ENCODE data around the gene FAM184B.

FAM184B gene

DNA sequence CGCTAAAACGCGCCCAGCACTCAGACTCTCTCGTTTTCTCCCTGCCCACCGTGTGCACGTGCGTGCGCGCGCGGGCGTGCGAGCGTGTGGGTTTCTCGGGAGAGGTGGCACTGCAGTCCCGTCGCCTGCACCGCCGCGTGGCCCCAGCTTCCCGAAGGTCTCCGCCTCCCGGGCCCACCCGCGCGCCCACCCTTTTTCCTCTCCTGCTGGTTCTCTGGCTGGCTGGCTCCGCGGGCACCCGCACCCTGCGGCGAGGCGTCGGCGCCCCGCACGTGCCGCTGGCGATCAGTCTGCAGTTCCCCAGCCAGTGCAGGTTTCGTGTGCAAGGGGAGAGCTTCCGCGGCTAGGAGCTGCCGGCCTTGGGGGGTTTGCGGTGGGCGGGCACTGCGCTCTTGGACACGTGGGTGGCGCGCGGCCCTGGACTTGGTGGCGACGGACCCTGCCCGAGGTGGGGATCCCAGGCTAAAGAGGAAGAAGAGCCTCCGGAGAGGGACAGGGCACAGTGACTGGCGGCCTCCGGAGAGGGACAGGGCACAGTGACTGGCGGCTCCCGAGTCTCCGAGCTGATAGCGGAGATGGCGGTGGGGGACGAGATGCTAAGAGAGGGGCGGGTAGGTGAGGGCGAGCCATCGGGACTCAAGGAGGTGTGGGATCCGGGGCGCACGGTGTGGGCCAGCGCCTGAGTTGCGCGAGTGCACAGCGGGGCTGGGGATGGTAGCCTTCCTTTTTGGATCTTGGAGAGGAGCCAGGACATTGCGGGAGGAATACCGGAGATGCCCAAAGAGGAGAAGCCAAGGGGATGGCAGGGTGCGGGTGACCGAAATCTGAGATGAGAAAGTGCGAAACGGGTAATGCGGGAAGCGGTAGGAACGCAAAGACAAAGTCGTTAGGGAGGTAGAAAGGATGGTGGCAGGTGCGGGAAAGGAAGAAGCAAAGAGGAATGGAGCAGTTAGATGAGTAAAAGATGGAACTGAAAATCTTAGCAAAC lies at the start of gene FAM184B:
TSS of gene FAM184B (minus strand) at position 322 of the 988 bp plus-strand sequence. CDS start 322 bp downstream, outside the sequence.
- DNase-seq, result no peak

DNA sequence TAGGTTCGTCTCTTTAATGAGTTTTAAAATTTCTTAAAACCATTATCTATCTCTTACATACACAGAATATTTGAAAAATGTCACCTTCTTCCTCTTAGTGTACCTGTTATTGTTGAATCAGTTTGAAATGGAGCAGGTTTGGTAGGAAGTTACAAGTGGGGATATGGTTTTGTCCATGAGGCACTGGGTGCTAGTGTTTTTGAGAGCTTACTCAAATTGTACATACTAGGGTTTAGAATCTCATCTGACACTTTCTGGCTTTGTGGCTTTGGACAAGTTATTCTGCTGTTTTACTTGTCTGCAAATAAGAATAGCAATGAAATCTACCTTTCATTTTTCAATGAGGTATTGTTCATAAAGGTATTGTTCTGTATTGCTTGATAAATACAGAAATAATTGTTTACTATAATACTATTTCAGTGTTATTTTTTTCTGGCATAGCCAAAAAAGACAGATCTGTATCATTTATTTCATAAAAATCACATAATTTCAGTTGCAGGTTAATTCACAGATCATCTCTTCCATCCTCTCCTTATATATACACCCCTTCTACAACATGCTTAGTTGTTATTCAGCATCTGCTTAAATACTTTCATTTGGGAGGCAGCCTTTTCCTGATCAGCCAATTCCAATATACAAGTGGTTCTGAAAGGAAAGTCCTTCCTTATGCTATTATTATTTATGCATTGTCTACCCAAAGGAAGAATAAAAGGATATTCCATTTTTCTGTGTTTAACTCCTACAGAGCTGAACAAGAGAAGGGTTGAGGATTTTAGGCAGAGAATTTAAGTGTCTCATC lies 42.6 kb upstream of the FAM184B start:
- no peak for DNase-seq

DNA sequence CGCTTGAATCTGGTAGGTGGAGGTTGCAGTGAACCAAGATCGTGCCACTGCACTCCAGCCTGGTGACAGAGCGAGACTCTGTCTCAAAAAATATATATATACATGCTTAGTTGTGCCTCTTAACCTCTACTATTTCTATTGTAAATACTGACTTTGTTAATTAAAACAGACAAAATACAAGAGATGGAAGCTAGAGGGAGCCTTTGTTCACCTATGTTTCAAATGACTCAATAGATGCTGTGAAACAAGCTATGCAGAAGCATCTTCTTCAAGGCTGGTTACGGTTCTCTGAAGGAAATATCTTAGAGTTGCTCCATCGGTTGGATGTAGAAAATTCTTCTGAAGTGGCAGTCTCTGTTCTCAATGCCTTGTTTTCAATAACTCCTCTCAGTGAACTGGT lies 35.6 kb upstream of the FAM184B start:
- DNase-seq, result peak; percentile 47 to 62

GRCh38 chr4:17816142-17816541 lies 34.7 kb upstream of the FAM184B start:
- DNase-seq, result no peak

GRCh38 chr4:17814140-17814539 lies 32.7 kb upstream of the FAM184B start:
- DNase-seq, result peak; percentile 58 to 62

GRCh38 chr4:17812801-17813200 lies 31.4 kb upstream of the FAM184B start:
- DNase-seq, result no peak

DNA sequence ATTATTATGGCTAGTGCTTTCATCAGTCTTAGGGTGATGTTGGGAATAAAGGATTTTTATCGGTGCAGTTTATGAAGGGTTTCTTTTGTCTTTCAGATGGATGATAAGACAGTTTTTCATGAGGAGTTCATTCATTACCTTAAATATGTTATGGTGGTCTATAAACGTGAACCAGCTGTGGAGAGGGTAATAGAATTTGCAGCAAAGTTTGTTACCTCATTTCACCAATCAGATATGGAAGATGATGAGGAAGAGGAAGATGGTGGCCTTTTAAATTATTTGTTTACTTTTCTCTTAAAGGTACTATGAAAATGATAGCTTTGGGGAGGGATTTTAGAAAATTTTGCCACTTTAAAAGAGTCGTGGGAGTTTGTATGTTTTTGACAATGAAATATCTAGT lies 30.7 kb upstream of the FAM184B start:
- no peak for DNase-seq

- DNase-seq, result peak in 1 of 2 donors; percentile 13
These were observed 29.7 kb upstream of the FAM184B start for GRCh38 chr4:17811078-17811603.

- peak; percentile 99 to 100 for DNase-seq
These were observed 29.0 kb upstream of the FAM184B start, which contains the start of the genes DCAF16 and NCAPG for GRCh38 chr4:17810260-17811077. Gene DCAF16, minus strand, starts transcription at chr4:17810757. Its CDS starts 6,616 bp downstream, at chr4:17804141. Gene NCAPG, plus strand, starts transcription at chr4:17810979. Its CDS starts 99 bp downstream, at chr4:17811078.

DNA sequence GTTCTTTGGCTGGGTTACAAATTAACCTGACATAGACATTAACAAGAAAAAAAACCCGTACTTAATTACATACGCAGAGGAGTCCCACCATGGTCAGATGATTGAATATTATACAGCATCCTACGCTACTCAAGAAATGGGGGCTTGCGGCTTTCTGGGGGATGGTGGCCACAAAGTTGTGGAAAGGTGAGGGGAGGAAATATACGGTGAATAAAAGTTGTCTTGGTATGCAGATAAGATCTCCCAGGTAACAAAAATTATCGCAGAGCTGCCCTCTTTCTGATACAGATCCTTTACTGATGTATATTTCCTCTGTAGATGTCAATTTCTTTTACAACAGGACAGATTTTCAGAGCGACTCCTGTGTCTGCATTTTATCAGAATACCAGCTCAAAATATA lies 28.2 kb upstream of the FAM184B start:
- no peak for DNase-seq

DNA sequence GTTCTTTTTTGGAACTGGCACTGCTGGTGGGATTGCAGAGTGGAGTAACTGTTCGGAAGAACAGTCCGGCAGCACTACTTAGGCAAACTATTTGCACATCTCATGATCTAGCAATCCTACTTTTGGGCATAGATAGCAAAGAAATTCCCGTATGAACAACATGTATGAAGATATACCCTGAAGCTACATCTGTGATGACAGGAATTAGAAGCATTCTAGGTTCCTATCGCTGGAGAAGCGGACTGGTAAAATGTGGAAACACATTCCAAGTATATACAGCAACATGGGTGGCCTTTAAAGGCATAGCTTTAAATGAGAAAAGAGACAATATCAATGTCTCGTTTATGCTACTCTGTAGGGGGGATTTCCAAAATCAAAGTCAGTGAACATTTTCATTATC lies 26.0 kb upstream of the FAM184B start:
- no peak for DNase-seq

DNA sequence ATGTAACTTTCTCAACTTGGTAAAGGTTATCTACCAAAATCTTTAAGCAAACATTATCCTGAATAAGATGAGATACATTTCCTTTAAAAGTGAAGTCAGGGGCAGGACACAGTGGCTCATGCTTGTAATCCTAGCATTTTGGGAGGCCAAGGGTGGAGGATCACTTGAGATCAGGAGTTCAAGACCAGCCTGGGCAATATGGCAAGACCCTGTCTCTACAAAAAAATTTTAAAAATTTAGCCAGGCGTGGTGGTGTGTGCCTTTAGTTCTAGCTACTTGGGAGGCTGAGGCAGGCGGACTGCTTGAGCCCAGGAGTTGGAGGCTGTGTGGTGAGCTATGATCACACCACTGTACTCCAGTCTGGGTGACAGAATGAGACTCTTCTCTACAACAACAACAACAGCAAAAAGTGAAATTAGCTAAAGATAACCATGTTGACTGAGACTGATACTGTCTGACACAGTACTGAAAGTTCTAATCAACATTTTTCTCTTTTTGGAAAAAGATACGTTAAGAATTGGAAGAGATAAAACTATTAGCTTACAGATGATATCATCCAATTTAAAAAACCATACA lies 24.2 kb upstream of the FAM184B start:
- no peak for DNase-seq

DNA sequence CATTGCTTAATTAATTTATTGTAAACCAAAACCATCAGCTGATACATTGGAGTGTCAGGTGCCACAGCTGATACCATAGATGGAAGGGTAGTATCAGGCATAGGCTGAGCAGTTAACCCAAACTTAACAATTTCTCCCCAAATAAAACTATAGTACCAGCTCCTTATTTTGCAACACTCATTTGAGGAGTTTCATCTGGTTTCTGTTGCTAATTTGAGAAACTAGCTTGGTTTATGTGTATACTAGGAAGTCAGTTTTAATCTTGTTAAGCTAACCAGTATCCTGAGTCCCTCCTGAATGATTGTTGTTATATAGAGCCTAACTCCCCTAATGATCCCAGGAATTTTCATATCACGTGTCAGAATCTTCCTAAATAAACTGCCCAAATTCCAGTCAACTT lies 16.4 kb upstream of the FAM184B start:
- DNase-seq, result no peak

DNA sequence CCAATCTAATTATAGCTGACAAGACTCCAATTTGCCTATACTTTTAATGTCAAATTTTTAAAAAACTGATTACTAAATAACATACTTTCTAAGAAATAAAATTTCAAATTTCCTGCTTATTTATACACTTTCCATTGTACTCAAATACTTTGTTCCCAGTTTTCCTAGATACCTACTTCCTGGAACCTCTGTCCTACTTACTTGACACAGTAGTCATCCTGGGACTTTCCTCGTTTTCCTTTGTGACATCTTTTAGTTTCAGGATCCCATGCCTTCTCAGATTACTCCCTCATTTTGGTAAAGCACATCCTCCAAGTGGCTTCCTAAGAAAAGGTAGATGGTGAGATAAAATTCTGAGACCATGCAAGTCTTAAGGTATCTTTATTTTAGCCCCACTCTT lies 13.3 kb upstream of the FAM184B start:
- no peak for DNase-seq

- DNase-seq, result no peak
These were observed 7.5 kb upstream of the FAM184B start for GRCh38 chr4:17788956-17789355.

GRCh38 chr4:17787315-17787714 lies 5.9 kb upstream of the FAM184B start:
- no peak for DNase-seq

DNA sequence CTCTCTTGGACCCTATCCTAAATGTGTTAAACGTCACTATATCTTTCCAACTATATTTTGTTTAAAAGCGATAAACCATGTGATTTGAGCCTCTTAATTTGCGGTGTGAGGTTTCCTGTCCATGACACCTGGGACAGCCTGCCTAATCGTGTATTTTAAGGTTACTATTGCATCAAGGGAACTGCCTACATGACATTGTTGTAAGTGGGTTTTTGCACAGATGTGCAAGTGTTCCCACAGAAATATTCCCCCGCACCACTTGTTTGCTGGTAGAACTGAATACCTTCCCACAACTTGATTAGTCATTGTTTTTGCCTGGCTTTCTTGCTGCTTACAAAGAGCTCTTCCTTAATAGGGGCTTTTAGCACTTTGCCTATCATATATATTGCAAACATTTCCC lies 5.1 kb upstream of the FAM184B start:
- DNase-seq, result peak in 1 of 2 donors; percentile 10

GRCh38 chr4:17785858-17786257 lies 4.4 kb upstream of the FAM184B start:
- no peak for DNase-seq

- DNase-seq, result no peak
These were observed 721 bp downstream of the FAM184B start for GRCh38 chr4:17780501-17781299.

- no peak for DNase-seq
These were observed 3.0 kb downstream of the FAM184B start for GRCh38 chr4:17778431-17778830.

DNA sequence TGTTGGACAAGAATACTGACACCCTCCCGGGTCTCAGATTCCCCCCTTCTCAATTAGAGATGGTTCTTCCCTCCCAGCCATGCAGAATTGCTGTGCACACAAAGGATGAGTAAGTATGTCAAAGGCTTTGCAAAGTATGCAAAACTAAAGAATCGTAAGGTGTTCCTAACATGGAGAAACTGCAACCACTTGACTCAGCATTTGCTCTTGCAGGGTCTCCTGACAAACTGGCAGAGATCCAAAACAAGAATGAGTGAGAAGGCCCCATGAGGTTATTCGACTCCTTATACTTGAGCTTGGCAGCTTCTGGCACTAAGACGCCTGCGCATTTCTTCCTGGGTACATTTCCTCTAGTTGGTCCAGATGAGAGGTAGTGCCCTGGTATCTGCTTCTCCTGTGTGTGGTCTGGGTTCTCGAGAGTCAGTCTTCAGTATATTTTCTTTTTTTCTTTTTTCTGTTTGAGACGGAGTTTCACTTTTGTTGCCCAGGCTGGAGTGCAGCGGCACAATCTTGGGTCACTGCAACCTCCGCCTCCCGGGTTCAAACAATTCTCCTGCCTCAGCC lies 8.2 kb downstream of the FAM184B start:
- DNase-seq, result no peak
